SJSA1 (cell line): Measurements from ENCODE around the gene TRIM66. TPM values are rescaled to one million over a fixed set of nuclear protein-coding genes. Genes with fewer than 3 reads are reported as not detected.

Experiments
- DNase-seq, 2 experiments: peaks; one replicate each; pipeline ENCODE4 v3.0.0-alpha.2; 2015 to 2020; ENCODE audit warnings: low spot score in 2 of 2, low read depth in 1 of 2
- H3K27ac ChIP-seq: fragments of 250-450 bp; sonication (Bioruptor Pico); 2 replicates; pipeline ENCODE4 v1.5.1; 2020; ENCODE audit warnings: mild to moderate bottlenecking, moderate library complexity
- H3K27me3 ChIP-seq: fragments of 250-450 bp; sonication (Bioruptor Pico); replicated peaks from 2 replicates; pipeline ENCODE4 v1.5.1; 2020; ENCODE audit warnings: mild to moderate bottlenecking, moderate library complexity
- H3K36me3 ChIP-seq: fragments of 250-450 bp; sonication (Bioruptor Pico); 2 replicates; pipeline ENCODE4 v1.5.1; 2020; ENCODE audit warnings: mild to moderate bottlenecking
- H3K4me1 ChIP-seq: fragments of 250-450 bp; sonication (Bioruptor Pico); replicated peaks from 2 replicates; pipeline ENCODE4 v1.6.1; 2021; ENCODE audit warnings: mild to moderate bottlenecking
- H3K4me3 ChIP-seq: fragments of 250-450 bp; sonication (Bioruptor Pico); 2 replicates; pipeline ENCODE4 v1.5.1; 2020; ENCODE audit warnings: mild to moderate bottlenecking
- H3K9me3 ChIP-seq: fragments of 250-450 bp; sonication (Bioruptor Pico); replicated peaks from 2 replicates; pipeline ENCODE4 v1.5.1; 2020; ENCODE audit warnings: mild to moderate bottlenecking
- total RNA-seq: library from RNA; depleted of rRNA; stranded (reverse); fragments of >200 nt; shearing (Covaris generic); gene quantifications from 2 replicates; pipeline ENCODE4 v1.2.3, GENCODE V29; 2014; rRNA removed

The TRIM66 gene, protein sequence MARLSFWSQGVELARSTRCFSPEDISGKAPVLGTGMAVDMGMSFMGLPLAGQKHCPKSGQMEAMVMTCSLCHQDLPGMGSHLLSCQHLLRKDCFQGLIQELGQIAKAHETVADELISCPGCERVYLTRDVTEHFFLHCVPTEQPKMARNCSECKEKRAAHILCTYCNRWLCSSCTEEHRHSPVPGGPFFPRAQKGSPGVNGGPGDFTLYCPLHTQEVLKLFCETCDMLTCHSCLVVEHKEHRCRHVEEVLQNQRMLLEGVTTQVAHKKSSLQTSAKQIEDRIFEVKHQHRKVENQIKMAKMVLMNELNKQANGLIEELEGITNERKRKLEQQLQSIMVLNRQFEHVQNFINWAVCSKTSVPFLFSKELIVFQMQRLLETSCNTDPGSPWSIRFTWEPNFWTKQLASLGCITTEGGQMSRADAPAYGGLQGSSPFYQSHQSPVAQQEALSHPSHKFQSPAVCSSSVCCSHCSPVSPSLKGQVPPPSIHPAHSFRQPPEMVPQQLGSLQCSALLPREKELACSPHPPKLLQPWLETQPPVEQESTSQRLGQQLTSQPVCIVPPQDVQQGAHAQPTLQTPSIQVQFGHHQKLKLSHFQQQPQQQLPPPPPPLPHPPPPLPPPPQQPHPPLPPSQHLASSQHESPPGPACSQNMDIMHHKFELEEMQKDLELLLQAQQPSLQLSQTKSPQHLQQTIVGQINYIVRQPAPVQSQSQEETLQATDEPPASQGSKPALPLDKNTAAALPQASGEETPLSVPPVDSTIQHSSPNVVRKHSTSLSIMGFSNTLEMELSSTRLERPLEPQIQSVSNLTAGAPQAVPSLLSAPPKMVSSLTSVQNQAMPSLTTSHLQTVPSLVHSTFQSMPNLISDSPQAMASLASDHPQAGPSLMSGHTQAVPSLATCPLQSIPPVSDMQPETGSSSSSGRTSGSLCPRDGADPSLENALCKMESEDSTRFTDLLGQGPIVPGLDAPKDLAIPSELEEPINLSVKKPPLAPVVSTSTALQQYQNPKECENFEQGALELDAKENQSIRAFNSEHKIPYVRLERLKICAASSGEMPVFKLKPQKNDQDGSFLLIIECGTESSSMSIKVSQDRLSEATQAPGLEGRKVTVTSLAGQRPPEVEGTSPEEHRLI (N-terminal part only)
- total RNA-seq: 0.63 and 3.1 TPM in 2 replicates

DNA sequence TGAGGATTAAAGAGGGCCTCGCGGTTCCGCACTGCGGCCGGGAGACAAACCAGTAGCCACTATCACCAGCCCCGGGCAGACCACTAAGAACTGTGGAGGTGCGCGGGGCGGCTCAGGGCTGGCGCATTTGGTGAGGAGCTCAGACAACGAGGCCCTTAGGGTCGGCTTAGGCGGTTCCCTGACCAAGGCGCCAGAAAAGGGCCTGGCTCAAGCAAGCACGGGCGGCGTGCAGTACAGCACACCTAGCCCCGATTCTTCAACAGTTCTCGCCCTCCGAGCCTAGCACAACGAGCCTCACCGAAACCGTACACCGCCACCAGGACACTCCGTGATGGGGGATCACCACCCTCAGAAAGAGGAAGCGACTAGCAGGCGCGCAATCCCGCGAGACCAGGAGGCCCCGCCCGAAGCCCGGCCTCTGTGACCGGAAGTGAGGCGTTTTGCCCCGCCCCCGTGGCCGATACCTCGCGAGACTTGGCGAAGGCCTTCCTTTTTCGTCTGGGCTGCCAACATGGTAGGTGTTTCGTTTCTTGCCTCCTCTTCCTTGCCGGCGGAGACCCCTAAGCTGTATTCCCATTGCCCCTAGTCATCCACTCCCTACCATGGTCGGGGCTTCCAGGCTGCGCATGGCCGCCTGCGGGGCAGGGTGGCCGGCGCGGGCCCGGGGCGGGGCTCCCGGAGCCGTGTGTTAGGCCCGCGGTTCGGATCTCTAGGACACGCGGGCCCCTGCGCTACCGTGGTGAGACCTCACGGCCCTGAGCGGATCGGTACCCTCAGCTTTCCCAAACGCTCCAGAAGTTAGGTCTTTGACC lies at the start of gene TRIM66, which contains the start of gene RPL27A:
TRIM66 (minus strand) TSS at position 363 of the 812 bp plus-strand sequence. CDS start 10,391 bp downstream, outside the sequence.
RPL27A (plus strand) TSS at position 490 of the 812 bp plus-strand sequence; CDS start at position 512, 22 bp downstream.
- DNase-seq: peak; percentile 89 to 93
- Histone ChIP-seq H3K27me3 (no peaks in the 10 kb centered on the region), H3K4me1 (peaks cover 10% of the 10 kb centered on the region), H3K4me3 (peak within 1 kb of the TSS; percentile 72), H3K27ac (peak within 1 kb of the TSS; percentile 90), H3K9me3 (no peaks in the 10 kb centered on the region), H3K36me3 (peaks cover 49% of the 10 kb centered on the region)

DNA sequence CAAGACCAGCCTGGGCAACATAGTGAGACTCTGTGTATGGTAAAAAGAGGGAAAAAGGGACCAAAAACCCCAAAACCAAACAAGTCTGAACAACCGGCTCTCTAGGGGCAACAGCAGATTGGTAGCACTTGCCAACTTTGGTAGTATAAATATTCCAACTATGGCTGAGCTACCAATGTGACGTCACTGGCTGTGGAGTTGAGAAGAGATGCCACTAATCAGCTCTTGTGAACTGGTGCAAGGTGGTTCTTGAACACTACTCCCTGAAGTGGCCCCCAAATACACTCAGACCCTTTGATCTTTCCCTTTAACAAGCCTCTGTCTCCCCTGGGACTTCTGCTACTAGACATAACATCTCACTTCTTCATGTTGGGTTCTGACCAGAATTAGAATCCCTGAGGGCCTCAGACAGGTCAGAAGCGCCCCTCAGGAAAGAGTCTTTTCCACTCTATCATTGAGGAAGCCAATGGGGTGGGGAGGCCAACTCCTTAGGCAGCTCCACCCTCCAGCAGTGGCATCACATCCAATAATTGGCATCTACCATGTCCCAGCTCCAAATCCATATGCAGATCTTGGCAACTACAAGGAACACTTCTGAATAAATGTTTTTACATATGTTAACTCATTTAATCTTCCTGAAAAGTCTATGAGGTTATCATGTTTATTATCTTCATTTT lies 49.3 kb upstream of the TRIM66 start:
- Histone ChIP-seq H3K27ac (no peak overlapping the region), H3K4me1 (peaks cover 24% of the 10 kb centered on the region), H3K27me3 (no peaks in the 10 kb centered on the region), H3K36me3 (no peaks in the 10 kb centered on the region), H3K4me3 (no peak overlapping the region), H3K9me3 (no peaks in the 10 kb centered on the region)
- no peak for DNase-seq

DNA sequence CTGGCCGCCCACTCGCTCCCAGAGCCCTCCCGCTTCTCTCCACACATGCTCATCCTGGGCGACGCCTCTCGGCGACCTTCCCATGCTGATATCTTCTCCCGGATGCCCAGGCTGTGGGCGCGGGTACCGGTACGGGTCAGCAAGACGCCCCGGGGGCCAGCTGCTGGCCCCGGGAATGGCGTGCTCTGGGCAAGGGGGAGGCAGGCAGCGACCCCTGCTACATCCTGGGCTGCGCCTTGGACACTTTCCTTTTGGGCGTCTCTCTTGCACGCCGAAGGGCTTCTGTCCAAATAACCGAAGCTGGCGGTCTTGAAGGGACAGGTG lies 48.2 kb upstream of the TRIM66 start:
- Histone ChIP-seq H3K27ac (no peak overlapping the region), H3K27me3 (no peaks in the 10 kb centered on the region), H3K9me3 (no peaks in the 10 kb centered on the region), H3K4me1 (peaks cover 24% of the 10 kb centered on the region), H3K4me3 (no peak overlapping the region), H3K36me3 (no peaks in the 10 kb centered on the region)
- no peak for DNase-seq

DNA sequence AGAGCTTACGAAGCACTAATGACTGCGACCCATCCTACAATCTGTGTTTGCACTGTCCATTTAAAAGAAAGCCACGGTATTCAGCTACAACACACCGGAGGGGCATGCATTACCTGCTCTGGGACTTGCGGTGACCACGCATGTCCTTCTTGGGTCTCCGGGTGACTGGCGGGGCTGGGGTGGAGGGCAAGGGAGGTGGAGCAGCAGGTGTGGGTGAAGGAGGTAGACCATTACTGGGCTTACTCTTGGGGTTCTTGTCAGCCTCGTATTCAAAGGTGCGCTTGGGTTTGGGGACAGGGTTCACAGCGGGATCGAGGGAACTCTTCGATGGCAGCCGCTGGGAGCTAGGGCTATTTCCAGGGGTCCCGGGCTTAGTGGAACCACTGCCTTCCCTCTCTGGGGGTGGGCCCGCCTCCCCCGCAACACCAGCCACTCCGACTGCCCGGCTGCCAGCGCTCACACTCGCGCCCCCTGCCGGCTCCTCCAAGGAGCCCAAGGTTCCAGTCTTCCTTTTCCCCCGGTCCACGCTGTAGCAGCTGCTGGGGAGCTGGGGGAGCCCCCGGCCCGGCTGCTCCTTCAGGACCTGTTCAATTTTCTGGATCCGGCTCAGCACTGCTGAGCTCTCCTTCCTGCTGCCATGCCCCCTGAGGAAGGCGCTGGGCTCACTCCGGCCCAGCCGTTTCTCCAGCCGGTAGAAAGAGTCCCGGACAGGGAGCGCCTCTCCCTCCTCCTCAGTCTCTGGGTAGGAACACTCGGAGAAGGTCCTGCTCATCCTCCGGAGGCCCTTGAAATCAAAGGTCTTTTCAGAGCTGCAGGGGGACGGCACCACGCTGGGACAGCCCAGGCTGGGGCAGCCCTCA lies 47.6 kb upstream of the TRIM66 start:
- Histone ChIP-seq H3K4me1 (peaks cover 24% of the 10 kb centered on the region), H3K27ac (no peak overlapping the region)

DNA sequence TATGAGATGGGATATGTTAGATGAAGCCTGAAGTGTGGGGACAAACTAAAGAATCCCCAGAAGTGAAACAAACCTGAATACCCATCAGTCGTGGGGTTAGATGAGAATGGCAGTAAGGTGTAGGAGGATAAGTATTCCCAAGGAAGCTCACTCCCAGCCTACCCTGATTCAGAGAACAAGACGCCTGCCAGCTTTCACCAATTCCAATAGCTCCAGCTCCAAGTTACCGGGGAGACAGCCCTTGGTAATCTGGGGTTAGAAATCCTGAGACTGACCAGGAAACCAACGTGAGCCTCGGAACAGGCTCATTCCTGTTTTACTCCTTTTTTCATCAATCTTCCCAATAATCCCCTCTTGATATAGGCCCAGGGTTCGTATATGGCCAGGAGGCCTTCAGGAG lies 46.6 kb upstream of the TRIM66 start:
- H3K4me1 ChIP-seq: peaks cover 24% of the 10 kb centered on the region
- no peaks in the 10 kb centered on the region for H3K36me3 ChIP-seq
- H3K9me3 ChIP-seq: no peaks in the 10 kb centered on the region
- no peak overlapping the region for H3K4me3 ChIP-seq
- H3K27ac ChIP-seq: no peak overlapping the region
- no peaks in the 10 kb centered on the region for H3K27me3 ChIP-seq
- no peak for DNase-seq

More for the DNA sequence above, 47.6 kb upstream of the TRIM66 start:
- H3K27me3 ChIP-seq: no peaks in the 10 kb centered on the region
- no peak overlapping the region for H3K4me3 ChIP-seq
- H3K36me3 ChIP-seq: no peaks in the 10 kb centered on the region
- DNase-seq: no peak
- no peaks in the 10 kb centered on the region for H3K9me3 ChIP-seq

DNA sequence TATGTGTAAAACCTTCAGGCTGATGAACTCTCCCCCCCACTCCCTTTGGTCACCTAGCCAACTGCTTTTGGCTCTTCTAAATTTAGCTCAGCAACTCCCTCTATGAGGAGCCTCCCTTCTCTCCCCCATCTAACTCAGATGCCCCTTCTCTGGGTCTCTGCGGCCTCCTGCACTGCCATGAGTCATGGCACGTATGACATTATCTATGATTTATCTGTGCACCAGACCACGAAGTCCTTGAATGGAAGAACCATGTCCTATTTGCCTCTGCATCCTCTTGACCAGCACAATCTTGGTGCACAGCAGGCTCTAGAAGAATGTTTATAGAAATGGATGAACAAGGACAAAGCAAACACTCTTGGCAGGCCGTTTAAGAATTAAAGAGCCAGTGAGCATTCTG lies 46.1 kb upstream of the TRIM66 start:
- Histone ChIP-seq H3K27ac (no peak overlapping the region), H3K36me3 (no peaks in the 10 kb centered on the region), H3K4me1 (peaks cover 24% of the 10 kb centered on the region), H3K4me3 (no peak overlapping the region), H3K9me3 (no peaks in the 10 kb centered on the region), H3K27me3 (no peaks in the 10 kb centered on the region)
- peak in 1 of 2 experiments; percentile 16 for DNase-seq

DNA sequence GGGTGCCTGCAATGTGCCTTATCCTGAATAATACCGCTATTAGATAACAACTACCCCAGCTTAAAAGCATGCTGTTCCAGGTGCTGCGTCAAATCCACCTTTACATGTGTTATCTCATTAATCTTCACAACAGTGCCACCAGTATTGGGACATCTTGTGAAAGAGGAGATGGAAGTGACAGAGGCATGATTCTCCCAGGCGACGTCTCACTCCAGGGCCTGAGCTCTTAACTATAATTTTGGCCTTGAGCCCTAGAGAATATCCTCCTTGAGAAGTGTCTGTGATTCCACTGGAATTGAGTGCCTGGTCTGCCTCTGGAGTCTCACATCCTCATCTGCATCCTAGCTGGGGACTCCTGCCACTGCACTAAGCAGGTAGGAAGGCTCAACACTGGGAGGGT lies 43.9 kb upstream of the TRIM66 start:
- Histone ChIP-seq H3K27me3 (no peaks in the 10 kb centered on the region), H3K27ac (no peak overlapping the region), H3K4me3 (no peak overlapping the region), H3K36me3 (no peaks in the 10 kb centered on the region), H3K9me3 (no peaks in the 10 kb centered on the region), H3K4me1 (peaks cover 20% of the 10 kb centered on the region)
- no peak for DNase-seq

DNA sequence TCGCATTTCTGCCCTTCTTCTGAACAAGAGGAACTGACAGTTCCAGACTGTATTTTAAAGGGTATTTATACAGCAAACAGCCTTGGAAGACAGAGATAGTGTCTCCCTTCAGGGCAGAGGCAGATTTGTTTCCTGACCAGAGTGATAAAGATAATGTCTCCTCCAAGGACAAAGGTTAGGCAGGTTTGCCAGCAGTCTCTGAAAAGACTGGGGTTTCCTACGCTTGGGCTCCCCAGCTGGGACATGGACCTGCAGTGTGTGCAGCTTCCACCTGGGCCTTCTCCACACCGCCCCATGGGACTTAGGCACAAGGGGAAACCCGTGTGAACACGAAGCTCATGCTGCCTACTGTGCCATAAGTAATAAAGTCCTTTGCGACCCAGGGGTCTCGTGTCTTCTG lies 42.2 kb upstream of the TRIM66 start:
- H3K4me3 ChIP-seq: no peak overlapping the region
- peaks cover 2% of the 10 kb centered on the region; the same call in 1 of the 2 replicates for H3K36me3 ChIP-seq
- H3K27ac ChIP-seq: no peak overlapping the region
- peaks cover 37% of the 10 kb centered on the region for H3K4me1 ChIP-seq
- H3K9me3 ChIP-seq: no peaks in the 10 kb centered on the region
- DNase-seq: no peak
- H3K27me3 ChIP-seq: no peaks in the 10 kb centered on the region

DNA sequence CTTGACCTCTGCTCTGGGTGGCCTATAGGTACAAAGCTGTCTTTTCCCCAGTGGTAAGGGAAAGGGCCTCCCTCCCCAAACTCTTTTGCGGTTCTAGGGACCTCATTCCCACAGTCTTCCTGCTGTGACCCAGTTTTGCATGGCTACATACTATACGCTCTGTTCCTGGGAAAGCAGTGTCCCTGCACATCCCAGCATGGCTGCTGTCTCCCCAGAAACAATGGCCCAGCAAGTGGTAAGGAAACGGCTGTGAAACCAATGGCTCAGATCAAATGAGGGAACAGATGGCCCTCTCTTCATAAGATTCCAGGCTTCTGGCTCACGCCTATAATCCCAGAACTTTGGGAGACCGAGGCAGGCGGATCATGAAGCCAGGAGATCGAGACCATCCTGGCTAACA lies 41.2 kb upstream of the TRIM66 start:
- Histone ChIP-seq H3K9me3 (no peaks in the 10 kb centered on the region), H3K27ac (no peak overlapping the region), H3K4me3 (no peak overlapping the region), H3K4me1 (peaks cover 40% of the 10 kb centered on the region), H3K36me3 (peaks cover 4% of the 10 kb centered on the region; the same call in 1 of the 2 replicates), H3K27me3 (no peaks in the 10 kb centered on the region)
- DNase-seq: no peak

DNA sequence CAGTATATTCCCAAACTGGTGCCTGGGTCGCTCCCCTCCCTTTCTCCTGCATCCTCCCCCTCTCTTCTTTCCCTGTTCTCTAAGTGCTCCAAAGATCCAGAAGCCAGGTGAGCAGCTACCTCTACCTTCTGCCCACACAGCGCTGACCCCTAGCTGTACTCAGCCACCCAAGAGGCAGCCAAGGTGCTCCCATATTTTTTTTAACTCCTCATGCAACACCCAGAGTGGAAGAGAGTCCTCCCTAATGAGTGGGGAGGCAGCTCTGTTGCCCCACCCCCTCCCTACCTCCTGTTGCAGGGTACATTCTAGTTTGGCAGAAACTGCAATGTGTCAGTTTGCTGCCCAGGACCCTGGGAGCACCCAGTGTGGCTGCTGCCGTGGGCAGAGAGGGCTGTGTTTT lies 40.3 kb upstream of the TRIM66 start:
- no peaks in the 10 kb centered on the region for H3K27me3 ChIP-seq
- H3K4me3 ChIP-seq: no peak overlapping the region
- DNase-seq: no peak
- H3K36me3 ChIP-seq: peaks cover 4% of the 10 kb centered on the region; the same call in 1 of the 2 replicates
- no peaks in the 10 kb centered on the region for H3K9me3 ChIP-seq
- no peak overlapping the region for H3K27ac ChIP-seq
- peaks cover 43% of the 10 kb centered on the region for H3K4me1 ChIP-seq

DNA sequence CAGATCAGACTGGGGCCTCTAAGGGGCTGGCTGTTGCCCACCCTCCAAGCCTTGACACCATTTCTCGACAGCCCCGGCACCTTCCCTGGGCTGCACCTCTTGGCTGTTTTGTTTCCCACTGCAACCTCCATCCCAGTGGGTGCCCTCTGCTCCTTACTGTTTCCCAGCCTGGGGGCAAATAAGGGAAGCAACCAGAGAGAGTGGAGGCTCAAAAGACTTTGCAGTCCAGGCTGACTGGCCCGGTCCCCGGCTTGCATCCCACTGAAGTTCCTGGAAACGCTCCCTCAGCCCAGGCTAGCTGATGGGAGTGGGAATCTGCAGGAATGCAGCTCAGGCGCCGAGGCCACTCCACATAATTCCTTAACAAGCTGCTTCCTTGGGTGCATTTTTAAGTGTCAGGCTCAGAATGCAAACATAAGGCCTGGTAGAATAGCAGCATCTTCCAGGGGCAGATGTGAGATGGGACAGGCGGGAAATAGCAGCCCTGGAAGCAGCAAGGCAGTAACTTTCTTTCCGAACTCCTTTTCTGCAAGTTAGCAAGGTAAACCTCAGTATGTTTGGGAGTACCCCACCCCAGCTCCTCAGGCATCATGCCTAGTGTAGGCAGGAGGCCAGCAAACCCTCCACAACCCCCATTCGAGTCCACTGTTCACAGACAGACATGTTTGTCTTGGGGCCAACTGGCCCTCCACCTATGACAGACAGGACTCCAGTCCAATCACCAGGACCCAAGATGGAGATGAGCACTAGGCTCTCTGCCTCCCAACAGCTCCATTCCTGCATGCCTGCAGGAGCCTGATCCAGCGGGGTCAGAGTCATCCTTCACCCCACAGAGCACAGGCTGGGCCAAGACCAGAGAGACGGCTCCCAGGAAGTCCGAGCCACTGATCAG lies 39.4 kb upstream of the TRIM66 start:
- peaks cover 6% of the 10 kb centered on the region; the same call in 1 of the 2 replicates for H3K36me3 ChIP-seq
- H3K4me1 ChIP-seq: peaks cover 52% of the 10 kb centered on the region

More for the DNA sequence above, 39.4 kb upstream of the TRIM66 start:
- Histone ChIP-seq H3K27me3 (no peaks in the 10 kb centered on the region), H3K9me3 (no peaks in the 10 kb centered on the region), H3K4me3 (no peak overlapping the region), H3K27ac (no peak overlapping the region)
- DNase-seq: no peak
